SK-MEL-5 (cell line): Measurements from ENCODE around the gene HECTD4. TPM values are rescaled to one million over a fixed set of nuclear protein-coding genes. Genes with fewer than 3 reads are reported as not detected.
"Not testable (repeated sequence)": the region's sequence is repeated elsewhere in the genome, so short reads cannot be mapped to it uniquely, and the experiment has no call there.

ENCODE experiments used
- DNase-seq: peaks from one replicate; pipeline ENCODE4 v3.0.0-alpha.2; 2016; ENCODE audit warnings: low read depth, low spot score
- in situ Hi-C: cut with HindIII; loops from 2 replicates; pipeline ENCODE4 v1.10.0; 2016; ENCODE audit warnings: low sequenced_read_pairs, high pct_unique_total_duplicates, low pct_unique_long_range_greater_than_20kb
- polyA plus RNA-seq, 2 experiments: library from polyadenylated mRNA; depleted of rRNA; stranded (reverse); fragments of >200 nt; gene quantifications; 2 replicates each; pipeline ENCODE4 v1.2.3, GENCODE V29; 2015
- total RNA-seq: library from RNA; depleted of rRNA; stranded (reverse); fragments of >200 nt; shearing (Covaris generic); gene quantifications from 2 replicates; pipeline ENCODE4 v1.2.3, GENCODE V29; 2014; rRNA removed

The HECTD4 gene
- 8.4 and 9.4 TPM in 2 replicates for total RNA-seq
- polyA plus RNA-seq (2015; cell fraction: cytosol; rRNA removed): 18.5 and 18.9 TPM in 2 replicates
- 29.2 and 42.4 TPM in 2 replicates for polyA plus RNA-seq (2015; cell fraction: nucleus; rRNA removed)

- in situ Hi-C loops: no loop called here
- peak; percentile 90 for DNase-seq
Measured at GRCh38 chr12:112381883-112382796, at the start of gene HECTD4. HECTD4 (minus strand) TSS chr12:112382431; CDS start chr12:112382128, 303 bp downstream.

- DNase-seq: no peak
- in situ Hi-C loops: no loop called here
Measured at GRCh38 chr12:112431965-112432364, 49.7 kb upstream of the HECTD4 start.

- no peak for DNase-seq
- in situ Hi-C loops: no loop called here
Measured at GRCh38 chr12:112430929-112431328, 48.7 kb upstream of the HECTD4 start.

GRCh38 chr12:112427760-112428159 is 45.5 kb upstream of the HECTD4 start:
- DNase-seq: no peak
- in situ Hi-C loops: no loop called here

GRCh38 chr12:112425582-112426382 is 43.6 kb upstream of the HECTD4 start:
- in situ Hi-C loops: no loop called here

GRCh38 chr12:112424126-112424525 is 41.9 kb upstream of the HECTD4 start:
- in situ Hi-C loops: no loop called here
- DNase-seq: no peak

More at GRCh38 chr12:112425582-112426382, 43.6 kb upstream of the HECTD4 start:
- DNase-seq: no peak

GRCh38 chr12:112422531-112422930 is 40.3 kb upstream of the HECTD4 start:
- in situ Hi-C loops: no loop called here
- DNase-seq: peak; percentile 49

GRCh38 chr12:112421363-112421762 is 39.1 kb upstream of the HECTD4 start:
- DNase-seq: no peak
- in situ Hi-C loops: no loop called here

- in situ Hi-C loops: no loop called here
- DNase-seq: peak; percentile 75
Measured at GRCh38 chr12:112420740-112421139, 38.5 kb upstream of the HECTD4 start.

GRCh38 chr12:112419297-112420133 is 37.3 kb upstream of the HECTD4 start:
- in situ Hi-C loops: no loop called here
- peak; percentile 62 for DNase-seq

- peak; percentile 82 for DNase-seq
- in situ Hi-C loops: no loop called here
Measured at GRCh38 chr12:112418608-112419296, 36.5 kb upstream of the HECTD4 start, which contains the start of gene PTPN11. PTPN11 (plus strand) TSS chr12:112418947; CDS start chr12:112419112, 165 bp downstream.

- in situ Hi-C loops: no loop called here
- DNase-seq: no peak
Measured at GRCh38 chr12:112418273-112418607, 36.0 kb upstream of the HECTD4 start.

GRCh38 chr12:112415457-112415856 is 33.2 kb upstream of the HECTD4 start:
- DNase-seq, in situ Hi-C loops: not testable (repeated sequence)

- DNase-seq: no peak
- in situ Hi-C loops: no loop called here
Measured at GRCh38 chr12:112413855-112414625, 31.8 kb upstream of the HECTD4 start.

GRCh38 chr12:112409906-112410244 is 27.6 kb upstream of the HECTD4 start:
- in situ Hi-C loops: no loop called here
- no peak for DNase-seq
